SK-N-SH treated with all-trans-retinoic acid at 6 μM for 48 hours (cell line): ENCODE data around the gene ZNF71.

Experiments
- BACH2 ChIP-seq: fragments of 250-450 bp; sonication (Bioruptor Pico); IDR thresholded peaks from 2 replicates; pipeline ENCODE4 v1.9.0; 2021; ENCODE audit warnings: mild to moderate bottlenecking, borderline replicate concordance
- CREB5 ChIP-seq: fragments of 250-450 bp; sonication (Bioruptor Pico); IDR thresholded peaks from 2 replicates; pipeline ENCODE4 v1.5.1; 2020; ENCODE audit warnings: low read depth, mild to moderate bottlenecking, moderate library complexity
- ESRRG ChIP-seq: fragments of 250-450 bp; sonication (Bioruptor Pico); IDR thresholded peaks from 2 replicates; pipeline ENCODE4 v1.6.1; 2021; ENCODE audit warnings: mild to moderate bottlenecking
- ISL1 ChIP-seq: fragments of 250-450 bp; sonication (Bioruptor Pico); IDR thresholded peaks from 2 replicates; pipeline ENCODE4 v2.1.2; 2022; ENCODE audit warnings: mild to moderate bottlenecking, moderate library complexity
- OSR1 ChIP-seq: fragments of 250-450 bp; sonication (Bioruptor Pico); IDR thresholded peaks from 2 replicates; pipeline ENCODE4 v1.8.0; 2022; ENCODE audit warnings: moderate library complexity, mild to moderate bottlenecking, inconsistent platforms
- PATZ1 ChIP-seq: fragments of 250-450 bp; sonication (Bioruptor Pico); IDR thresholded peaks from 2 replicates; pipeline ENCODE4 v1.8.0; 2020; ENCODE audit warnings: mild to moderate bottlenecking, moderate library complexity, borderline replicate concordance
- RARB ChIP-seq: fragments of 250-450 bp; sonication (Bioruptor Pico); IDR thresholded peaks from 2 replicates; pipeline ENCODE4 v1.8.0; 2021; ENCODE audit warnings: mild to moderate bottlenecking, moderate library complexity
- TOX ChIP-seq: fragments of 250-450 bp; sonication (Bioruptor Pico); IDR thresholded peaks from 2 replicates; pipeline ENCODE4 v1.8.0; 2021; ENCODE audit warnings: mild to moderate bottlenecking, moderate library complexity, borderline replicate concordance
- ZFP3 ChIP-seq: fragments of 250-450 bp; sonication (Bioruptor Pico); IDR thresholded peaks from 2 replicates; pipeline ENCODE4 v1.5.0; 2020; ENCODE audit warnings: mild to moderate bottlenecking, moderate library complexity
- ZNF70 ChIP-seq: fragments of 450-650 bp; formaldehyde crosslinking; IDR thresholded peaks from 2 replicates; pipeline ENCODE4 v1.5.0; 2020; ENCODE audit warnings: mild to moderate bottlenecking, moderate library complexity
- ZNF8 ChIP-seq: fragments of 450-650 bp; formaldehyde crosslinking; IDR thresholded peaks from 2 replicates; pipeline ENCODE4 v1.5.0; 2020; ENCODE audit warnings: mild to moderate bottlenecking, moderate library complexity

- TF ChIP-seq TOX (no peak), BACH2 (no peak), ZFP3 (CRISPR knock-in tag) (no peak), ESRRG (CRISPR knock-in tag) (no peak), ZNF70 (CRISPR knock-in tag) (no peak), RARB (CRISPR knock-in tag) (no peak), ISL1 (CRISPR knock-in tag) (no peak), OSR1 (no peak), ZNF8 (CRISPR knock-in tag) (no peak), CREB5 (CRISPR knock-in tag) (no peak), PATZ1 (CRISPR knock-in tag) (no peak)
These were observed 47.6 kb upstream of the ZNF71 start for GRCh38 chr19:56547535-56547934.
